HG03045 (cell line): ENCODE results near the gene SIMC1.
A peak's percentile ranks its signal among the peaks of the same experiment; 100 is the strongest.
"Not testable (repeated sequence)": the region's sequence is repeated elsewhere in the genome, so short reads cannot be mapped to it uniquely, and the experiment has no call there.

Experiments used
- ATAC-seq: cut with Tn5 transposase; IDR thresholded peaks from one replicate; pipeline ENCODE4 v1.9.1; 2021; ENCODE audit warnings: mild to moderate bottlenecking, moderate library complexity; ENCODE audit not compliant: unreplicated experiment

Gene SIMC1

GRCh38 chr5:176214466-176215021, 23.7 kb upstream of the SIMC1 start:
- not testable (repeated sequence) for ATAC-seq

- ATAC-seq = not testable (repeated sequence)
Observed at GRCh38 chr5:176216393-176216916, 21.8 kb upstream of the SIMC1 start.

DNA sequence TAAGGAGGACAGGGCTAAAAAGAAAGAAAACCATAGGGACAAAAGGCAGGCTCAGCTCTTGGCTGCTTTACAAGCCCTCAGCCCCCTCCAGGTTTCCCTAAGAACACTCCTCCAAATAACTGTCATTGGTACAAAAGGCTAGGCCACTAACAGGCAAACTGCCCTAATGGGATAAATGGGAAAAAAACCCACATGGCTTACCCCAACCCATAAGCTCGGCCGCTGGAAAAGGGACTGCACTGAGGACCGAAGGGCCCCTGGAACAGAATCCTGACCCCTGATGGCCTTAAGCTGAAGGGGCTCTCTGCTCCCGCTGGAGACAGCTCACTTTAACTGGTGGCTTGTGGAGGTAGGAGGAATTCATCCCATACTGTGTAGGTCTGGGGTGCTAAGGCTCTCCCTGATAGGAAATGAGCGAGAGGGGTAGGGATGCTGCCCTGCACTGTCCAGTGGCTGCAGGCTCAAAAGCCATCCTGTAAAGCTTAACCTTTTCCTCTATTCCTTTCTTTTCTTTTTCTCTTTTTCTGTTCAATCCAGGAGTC, 21.0 kb upstream of the SIMC1 start:
- not testable (repeated sequence) for ATAC-seq

DNA sequence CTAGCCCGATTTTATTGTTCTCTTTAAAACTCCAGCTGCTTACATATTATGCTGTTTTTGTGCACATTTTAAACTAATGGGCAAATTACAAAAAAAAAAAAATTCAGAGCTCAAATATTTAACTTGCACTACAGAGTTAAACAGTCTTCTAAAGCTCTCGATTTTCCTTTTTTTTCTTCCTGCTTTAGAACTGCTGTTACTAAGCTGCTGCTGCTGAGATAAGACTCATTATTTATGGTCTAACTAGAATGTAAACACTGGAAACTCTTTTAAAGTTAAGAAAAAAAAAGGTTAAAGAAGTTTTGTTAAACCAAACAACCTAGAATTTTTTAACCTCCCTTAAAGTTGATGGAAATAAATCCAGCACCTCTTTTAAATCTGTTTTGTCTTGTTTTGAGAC, 20.5 kb upstream of the SIMC1 start:
- not testable (repeated sequence) for ATAC-seq

DNA sequence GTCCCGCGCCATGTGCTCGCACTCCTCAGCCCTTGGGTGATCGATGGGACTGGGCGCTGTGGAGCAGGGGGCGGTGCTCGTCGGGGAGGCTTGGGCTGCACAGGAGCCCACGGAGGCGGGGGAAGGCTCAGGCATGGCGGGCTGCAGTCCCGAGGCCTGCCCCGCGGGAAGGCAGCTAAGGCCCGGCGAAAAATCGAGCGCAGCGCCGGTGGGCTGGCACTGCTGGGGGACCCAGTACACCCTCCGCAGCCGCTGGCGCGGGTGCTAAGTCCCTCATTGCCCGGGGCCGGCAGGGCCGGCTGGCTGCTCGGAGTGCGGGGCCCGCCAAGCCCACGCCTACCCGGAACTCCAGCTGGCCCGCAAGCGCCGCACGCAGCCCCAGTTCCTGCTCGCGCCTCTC, 16.2 kb upstream of the SIMC1 start:
- not testable (repeated sequence) for ATAC-seq

- not testable (repeated sequence) for ATAC-seq
Observed at GRCh38 chr5:176228358-176228757, 9.9 kb upstream of the SIMC1 start.

DNA sequence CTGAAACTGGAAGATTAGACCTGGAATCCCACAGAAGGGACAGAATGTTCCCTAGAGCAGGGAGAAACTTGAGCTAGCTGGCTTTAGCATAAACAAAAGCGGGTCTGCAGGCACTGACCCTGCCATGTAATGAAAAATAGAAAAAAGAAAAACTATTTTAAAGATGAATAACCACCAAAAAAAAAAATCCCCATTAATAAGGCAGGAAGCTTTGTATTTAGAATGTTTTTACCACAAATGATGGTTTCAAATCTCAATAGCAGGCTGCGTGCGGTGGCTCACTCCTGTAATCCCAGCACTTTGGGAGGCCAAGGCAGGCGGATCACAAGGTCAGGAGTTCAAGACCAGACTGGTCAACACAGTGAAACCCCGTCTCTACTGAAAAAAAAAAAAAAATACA, 5.0 kb upstream of the SIMC1 start:
- ATAC-seq = not testable (repeated sequence)

DNA sequence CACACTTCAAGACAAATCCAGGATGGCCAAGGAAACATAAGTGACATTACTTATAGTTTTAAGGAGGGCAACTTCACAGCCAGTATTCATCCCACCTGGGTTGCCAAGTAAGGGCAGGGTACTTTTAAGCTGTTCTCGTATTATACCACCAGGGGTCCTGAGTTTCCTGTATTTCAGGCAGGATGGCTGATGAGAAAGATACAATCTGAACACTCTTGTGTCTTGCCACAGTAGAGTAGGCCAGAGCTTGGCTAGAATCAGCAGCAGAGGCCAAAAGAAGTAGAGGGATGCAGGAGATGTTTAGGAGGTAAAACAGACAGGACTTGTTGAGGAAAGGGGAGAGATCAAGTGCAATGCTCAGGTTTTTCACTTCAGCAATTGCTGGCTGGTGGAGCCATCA, 3.1 kb upstream of the SIMC1 start:
- not testable (repeated sequence) for ATAC-seq

DNA sequence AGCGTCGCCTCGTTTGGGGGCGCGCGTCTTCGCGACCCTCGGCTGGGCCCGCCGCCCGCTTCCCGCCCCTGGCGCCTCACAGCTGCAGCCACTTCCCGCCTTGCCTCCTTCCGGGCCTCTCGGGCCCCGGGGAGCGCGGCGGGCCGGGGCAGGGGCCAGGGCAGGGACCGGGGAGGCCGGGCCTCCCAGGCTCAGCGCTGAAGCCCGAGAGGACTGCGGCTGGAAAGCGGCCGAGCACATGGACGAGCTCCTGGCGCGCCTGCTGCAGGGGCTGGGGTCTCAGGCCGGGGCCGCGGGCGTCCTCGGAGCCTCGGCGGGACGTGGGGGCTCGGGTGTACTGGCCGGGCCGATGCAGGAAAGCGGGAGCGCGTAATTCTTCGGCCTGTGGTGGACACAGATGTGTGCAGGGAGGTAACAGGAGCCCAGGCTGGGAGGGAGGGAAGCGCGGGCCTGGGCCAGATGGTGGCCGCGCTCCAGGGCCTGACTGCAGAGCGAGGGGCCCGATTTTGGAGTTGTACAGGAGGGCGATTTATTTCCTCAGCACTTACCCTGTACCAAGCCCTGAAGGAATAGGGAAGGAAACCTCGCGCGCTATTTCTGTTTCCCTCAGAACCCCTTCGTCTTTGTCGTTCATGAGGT, 540 bp downstream of the SIMC1 start:
- peak; percentile 13 for ATAC-seq

- not testable (repeated sequence) for ATAC-seq
Observed at GRCh38 chr5:176239304-176239703, 1.1 kb downstream of the SIMC1 start.

DNA sequence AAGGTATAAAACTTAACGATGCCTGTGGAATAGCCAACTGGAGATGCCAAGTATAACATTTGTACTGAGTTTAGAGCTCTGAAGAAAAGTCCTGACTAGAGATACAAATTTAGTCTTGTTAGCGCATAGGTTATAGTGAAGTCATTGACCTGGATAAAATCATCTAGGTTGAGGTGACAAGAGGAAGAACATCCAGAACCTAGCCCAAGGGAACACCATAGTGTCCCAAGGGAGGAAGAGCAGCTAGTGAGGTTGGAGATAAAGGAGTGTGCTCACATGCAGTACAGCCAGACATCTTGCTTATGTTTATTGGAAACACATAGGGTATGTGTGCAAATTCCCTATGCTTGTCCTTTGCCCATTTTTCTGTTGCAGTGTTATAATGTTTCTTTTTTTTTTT, 6.1 kb downstream of the SIMC1 start:
- ATAC-seq = not testable (repeated sequence)

DNA sequence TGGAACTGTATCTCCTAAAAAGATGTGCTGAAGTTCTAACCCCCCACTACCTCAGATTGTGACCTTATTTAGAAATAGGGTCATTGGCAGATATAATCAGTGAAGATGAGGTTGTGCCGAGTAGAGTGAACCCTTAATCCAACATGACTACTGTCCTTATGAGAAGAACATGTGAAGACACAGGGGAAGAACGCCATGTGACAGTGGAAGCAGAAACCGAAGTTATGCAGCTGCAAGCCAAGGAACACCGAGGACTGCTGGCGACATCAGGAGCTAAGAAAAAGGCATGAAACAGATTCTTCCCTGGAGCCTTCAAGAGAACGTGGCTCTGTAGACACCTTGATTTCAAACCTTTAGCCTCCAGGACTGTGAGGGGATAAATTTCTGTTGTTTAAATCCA, 6.8 kb downstream of the SIMC1 start:
- not testable (repeated sequence) for ATAC-seq

DNA sequence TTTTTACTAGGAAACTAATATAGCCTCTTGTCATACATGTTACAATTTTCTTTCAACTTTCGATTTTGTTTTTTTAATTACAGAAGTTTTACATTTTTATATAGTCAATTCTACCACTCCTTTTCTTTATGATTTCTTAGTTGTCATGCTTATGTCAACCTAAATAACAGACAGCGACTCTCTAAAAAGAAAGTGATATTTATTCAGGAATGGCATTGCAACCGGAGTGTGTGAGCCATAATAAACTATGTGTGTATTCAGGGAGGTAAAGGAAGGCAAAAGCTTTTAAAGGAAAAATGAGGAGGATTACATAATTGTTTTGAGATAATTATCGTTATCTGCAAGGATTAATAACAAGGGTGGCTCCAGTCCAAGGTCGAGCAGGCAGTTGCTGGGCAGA, 7.3 kb downstream of the SIMC1 start:
- ATAC-seq = not testable (repeated sequence)

GRCh38 chr5:176250691-176251090, 12.5 kb downstream of the SIMC1 start:
- ATAC-seq = not testable (repeated sequence)

DNA sequence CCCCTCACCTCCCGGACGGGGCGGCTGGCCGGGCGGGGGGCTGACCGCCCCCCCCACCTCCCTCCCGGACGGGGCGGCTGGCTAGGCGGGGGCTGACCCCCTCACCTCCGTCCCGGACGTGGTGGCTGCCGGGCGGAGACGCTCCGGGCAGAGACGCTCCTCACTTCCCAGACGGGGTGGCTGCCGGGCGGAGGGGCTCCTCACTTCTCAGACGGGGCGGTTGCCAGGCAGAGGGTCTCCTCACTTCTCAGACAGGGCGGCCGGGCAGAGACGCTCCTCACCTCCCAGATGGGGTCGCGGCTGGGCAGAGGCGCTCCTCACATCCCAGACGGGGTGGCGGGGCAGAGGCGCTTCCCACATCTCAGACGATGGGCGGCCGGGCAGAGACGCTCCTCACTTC, 13.9 kb downstream of the SIMC1 start:
- not testable (repeated sequence) for ATAC-seq

DNA sequence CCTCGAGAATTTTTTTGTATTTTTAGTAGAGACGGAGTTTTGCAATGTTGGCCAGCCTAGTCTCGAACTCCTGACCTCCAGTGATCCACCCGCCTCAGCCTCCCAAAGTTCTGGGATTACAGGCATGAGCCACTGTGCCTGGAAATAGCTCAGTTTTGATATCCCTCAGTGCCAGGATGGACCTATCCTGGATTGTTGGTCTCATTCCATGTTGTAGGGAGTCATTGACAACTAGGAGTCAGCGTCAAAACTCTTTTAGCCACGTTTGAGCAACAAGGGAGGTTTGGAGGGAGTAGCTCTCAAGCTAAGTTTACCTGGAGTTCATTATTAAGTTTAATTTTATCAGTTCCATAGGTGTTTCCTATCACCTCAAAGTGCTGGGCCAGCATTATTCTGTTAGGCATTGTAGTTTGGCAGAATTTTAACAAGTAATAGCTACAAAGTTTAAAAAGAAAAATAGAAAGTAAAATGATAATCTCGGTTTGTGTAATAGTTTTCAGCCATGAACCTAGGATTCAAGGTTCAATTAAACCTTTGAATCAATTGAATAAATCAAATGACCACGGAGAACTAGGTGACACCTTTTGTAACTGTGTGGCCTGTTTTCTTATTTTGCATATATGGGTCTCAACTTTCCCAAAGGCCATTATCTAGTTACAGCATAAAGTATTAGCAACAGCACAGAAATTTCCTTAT, 15.3 kb downstream of the SIMC1 start:
- ATAC-seq = not testable (repeated sequence)

DNA sequence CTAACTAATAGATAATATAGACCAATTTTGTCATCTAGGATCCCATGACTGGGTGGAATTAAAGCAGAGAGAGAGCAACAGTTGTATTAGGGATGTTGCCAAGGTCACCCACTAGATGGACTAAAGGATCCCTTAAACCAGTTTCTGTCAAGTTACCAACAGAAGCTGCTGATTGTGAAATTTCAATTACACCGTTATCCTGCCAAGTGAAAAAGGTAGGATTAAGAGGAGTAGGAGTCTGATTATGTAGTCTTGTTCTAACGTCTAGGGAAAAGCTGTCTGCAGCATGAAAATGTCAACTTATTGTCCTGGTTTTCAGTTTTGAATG, 15.8 kb downstream of the SIMC1 start:
- ATAC-seq = not testable (repeated sequence)

- not testable (repeated sequence) for ATAC-seq
Observed at GRCh38 chr5:176257871-176258505, 19.8 kb downstream of the SIMC1 start.

- ATAC-seq = not testable (repeated sequence)
Observed at GRCh38 chr5:176260682-176261081, 22.5 kb downstream of the SIMC1 start.

- not testable (repeated sequence) for ATAC-seq
Observed at GRCh38 chr5:176266448-176266847, 28.2 kb downstream of the SIMC1 start.

DNA sequence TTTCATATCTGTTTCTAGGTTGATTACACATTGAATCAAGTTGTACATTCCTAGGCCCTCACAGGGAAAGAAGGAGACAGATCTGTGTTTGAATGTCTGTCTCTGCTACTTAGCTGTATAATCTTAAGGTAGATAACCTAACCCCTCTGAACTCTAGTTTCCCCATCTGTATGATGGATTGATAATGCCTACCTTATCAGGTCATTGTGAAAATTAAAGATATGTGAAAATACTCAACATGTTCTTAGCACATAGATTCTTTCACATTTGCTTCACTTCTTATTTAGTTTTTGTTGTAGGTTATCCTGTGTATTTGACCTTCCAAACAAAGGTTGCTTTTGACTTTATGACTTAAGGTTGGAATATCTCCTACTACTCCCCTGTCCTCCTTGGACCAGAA, 50.8 kb downstream of the SIMC1 start:
- ATAC-seq = not testable (repeated sequence)
